Mesenteric fat pad (tissue), 1 donor: ENCODE results near the gene TMIE. TPM values are rescaled to one million over a fixed set of nuclear protein-coding genes. Genes with fewer than 3 reads are reported as not detected.
"Not testable (repeated sequence)": the region's sequence is repeated elsewhere in the genome, so short reads cannot be mapped to it uniquely, and the experiment has no call there.

Experiments
- DNase-seq: peaks from one replicate; pipeline ENCODE4 v3.0.0-alpha.2; 2020; ENCODE audit warnings: low spot score
- total RNA-seq: library from RNA; stranded (reverse); fragmentation: NEBNext Ultra II Directional; extraction: Animal tissue kit (Norgen Biotek cat#: 25700); gene quantifications from one replicate; pipeline ENCODE4 v1.2.1, GENCODE V29; 2021
- donor health status: DM: yes; HTN: yes; CAD: no.

TMIE gene
- total RNA-seq, 1 donor from 2014 or later: 0.19 TPM

DNA sequence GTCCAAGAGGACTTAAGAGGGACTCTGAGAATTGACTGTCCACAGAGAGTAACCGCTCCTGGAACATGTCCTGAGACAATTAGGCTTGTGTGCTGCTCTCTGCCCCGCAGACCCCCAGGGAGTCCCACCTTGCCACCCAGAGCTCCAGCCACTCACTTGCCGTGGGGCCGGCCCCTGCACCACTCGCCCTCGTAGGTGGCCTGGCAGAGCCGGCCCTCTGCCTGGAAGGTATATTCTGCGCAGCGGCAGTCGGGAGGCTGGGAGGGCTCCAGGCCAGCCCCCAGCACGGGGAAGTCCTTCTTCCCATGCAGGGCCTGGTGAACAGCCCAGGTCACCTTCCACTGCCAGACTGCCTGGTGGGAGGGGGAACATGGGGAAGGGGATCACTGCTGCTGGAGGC lies 18.2 kb upstream of the TMIE start:
- DNase-seq: no peak

DNA sequence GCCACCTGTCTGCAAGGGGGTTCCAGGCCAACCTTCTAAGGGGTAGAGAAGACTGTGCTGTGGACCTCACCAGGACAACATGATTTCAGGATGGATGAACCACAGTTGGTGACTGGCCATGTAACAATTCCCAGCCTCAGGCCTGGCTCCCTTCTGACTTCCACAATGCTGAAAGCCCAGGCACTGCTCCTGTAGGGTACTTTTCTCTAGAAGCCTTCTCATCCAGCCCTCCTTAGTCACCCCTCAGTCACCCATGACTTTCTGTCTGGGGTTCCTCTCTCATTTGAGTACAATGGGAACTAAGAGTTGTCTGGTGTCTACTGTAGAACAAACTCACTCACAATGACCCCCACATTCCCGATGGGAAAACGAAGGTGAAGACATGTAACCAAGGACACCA lies 16.3 kb upstream of the TMIE start:
- DNase-seq: no peak

DNA sequence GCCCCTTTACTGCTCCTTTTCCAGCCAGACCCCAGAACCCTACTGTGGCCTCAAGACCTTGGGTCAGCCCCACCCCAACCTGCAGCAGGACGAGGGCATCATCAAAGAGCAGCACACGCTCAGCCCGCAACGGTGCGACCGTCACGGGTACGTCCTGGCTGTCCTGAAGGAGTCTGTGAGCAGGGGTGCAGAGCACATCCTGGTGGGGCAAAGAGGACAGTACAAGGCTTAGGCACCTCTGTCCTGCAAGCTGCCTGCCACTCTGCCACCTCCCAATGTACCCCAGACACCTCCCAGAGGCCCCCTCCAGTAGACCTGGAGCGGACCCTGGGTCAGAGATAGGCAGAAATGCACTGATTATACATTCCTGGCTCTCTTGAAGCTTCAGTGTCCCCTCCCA lies 15.7 kb upstream of the TMIE start:
- DNase-seq: no peak

DNA sequence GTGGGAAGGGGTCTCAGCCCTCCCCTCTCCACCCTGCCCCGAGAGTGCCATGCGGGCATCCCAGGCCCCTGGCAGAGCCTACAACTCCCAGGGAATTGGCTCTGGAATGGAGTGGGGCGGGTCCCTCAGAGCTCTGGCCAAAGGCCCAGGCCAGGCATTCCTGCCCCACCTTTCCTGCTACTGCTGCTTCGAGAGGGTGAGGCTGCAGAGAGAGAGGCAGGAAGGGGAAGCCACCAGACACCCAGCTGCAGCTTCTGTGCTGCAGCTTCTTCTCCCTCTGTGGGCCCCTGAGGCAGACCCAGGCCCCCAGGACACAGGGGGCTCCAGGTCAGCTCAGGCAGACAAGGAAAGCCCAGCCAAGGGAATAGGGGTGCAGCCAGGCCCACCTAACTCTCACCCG lies 10.4 kb upstream of the TMIE start:
- no peak for DNase-seq

DNA sequence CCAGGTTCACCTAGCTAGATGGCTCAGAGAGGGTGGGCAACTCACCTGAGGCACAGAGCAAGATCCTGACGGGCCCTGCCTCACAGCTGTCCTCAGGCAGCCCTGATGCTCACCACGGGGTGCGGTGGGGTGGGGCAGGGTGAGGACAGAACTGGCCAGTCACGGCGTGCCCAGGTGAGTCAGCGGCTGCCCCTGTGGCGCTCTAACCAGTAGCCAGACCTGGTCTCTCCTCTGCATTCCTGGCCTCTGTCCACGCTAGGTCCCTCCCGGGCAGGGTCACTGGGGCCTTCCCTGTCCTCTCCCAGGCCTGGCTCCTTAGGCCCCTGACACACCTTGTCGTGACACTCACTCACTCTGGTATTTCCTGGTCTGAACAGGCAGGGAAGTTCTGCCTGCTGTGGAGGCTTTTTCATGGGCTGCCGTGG lies 8.6 kb upstream of the TMIE start:
- DNase-seq: no peak

DNA sequence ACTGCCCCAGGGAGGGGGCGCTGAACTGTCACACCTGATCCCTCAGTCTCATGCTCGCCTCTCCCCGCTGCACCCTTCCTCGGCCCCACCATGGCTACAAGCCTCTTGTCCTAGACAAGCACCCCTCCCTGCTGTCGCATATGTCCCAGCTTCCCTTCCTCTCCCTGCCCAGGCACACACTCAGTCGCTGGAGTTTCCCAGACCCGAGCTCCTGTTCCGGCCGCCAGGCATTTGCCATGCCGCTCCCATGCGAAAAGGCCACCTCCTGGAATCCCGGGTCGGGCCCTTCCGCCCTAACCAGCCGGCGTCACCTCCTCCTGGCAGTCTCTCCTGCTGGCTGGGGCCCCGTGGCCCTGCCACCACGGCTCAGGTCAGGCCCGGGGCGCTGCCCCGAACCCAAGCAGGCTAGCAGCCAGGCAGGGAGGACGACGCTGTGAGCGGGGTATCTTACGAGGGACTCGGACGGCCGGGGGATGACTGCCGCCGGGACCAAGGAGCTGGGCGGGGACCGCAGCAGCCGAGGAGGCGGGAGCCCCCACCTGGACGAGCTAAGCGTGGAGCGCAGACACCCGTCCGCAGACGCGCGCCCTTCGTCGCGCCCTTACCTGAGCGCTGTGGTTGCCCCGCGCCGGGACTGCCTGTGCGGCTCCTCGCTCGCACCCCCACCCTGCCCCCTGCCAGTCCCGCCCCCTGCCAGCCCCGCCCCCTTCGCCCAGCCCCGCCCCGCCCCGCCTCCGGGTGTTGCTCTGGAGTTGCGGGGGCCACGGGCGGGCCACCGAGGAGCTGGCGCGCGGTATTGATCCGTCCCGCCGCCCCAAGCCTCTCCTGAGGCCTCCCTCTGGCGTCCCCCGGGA lies 7.9 kb upstream of the TMIE start, which contains the start of gene ALS2CL:
TSS of gene ALS2CL (minus strand) at position 642 of the 854 bp plus-strand sequence. CDS start 4,239 bp downstream, outside the sequence.
- no peak for DNase-seq

DNA sequence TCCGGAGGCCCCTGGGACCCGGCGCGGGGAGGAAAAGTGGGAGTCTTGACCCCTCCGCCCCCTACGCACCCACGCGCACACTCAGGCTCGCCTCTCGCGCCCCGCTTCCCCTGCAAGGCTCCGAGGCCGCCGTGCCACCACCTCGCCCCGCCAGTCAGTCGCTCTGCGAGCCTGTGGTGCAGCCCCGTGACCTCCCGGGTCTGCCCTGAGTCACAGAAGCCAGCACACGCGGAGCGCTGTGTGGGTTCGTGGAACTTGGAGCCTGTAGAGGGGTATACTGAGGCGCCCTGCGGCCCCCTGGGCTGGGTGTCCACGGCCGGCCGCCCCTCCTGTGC lies 7.3 kb upstream of the TMIE start:
- no peak for DNase-seq

DNA sequence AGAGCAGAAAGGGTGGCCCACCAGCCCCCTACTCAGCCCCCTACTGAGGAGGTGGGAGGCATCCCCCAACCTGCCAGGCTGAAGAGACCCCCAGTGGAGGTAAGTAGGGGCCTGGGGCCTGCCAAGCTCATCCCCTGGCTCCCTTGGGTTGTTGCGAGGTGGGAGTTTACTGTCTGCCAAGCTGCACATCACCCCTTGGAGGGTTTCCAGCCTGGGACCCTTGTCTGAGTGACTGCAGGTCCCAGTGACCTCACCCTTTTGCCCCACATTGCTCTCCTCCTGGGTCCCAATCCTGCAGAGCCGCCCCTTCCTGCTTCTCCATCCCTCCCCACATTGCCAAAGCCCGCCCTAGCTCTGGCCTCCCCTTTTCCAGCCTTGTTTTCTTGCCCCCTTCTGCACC lies 6.7 kb upstream of the TMIE start:
- DNase-seq: no peak

DNA sequence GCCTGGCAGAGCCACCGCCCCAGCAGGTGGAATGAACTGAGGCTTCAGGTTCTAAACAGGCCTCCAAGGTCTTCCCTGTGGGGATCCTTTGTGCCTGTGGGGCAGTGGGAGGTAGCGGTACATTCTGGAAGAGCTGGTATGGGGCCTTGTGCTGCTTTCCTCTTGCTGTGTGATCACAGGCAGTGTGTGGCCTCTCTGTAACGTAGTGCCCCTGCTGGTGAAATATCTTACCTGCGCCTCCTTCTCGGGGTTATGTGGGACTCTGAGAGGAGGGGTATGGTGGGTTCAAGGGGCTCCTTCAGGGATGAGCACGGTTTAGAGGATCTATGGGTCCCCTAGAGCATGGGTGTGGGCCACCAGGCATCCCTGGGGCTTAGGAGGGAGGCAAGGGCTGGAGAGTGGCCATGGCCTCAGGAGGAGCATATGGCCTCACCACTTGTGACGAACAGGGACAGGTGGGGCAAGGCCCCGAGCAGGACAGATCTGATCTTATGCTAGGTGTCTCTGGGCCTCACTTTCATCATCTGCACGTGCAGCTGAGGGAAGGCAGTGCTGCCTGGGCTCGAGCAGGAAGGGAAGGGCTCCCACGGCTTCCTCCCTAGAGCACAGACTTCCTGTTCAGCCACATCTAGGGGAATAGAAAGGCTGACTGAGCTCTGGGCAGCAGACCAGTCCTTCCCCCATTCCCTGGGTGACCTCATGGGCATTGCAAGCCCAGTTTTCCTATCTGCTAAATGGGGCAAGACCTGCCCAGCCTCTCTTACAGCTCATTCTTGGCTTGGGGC lies 5.8 kb upstream of the TMIE start:
- DNase-seq: no peak

DNA sequence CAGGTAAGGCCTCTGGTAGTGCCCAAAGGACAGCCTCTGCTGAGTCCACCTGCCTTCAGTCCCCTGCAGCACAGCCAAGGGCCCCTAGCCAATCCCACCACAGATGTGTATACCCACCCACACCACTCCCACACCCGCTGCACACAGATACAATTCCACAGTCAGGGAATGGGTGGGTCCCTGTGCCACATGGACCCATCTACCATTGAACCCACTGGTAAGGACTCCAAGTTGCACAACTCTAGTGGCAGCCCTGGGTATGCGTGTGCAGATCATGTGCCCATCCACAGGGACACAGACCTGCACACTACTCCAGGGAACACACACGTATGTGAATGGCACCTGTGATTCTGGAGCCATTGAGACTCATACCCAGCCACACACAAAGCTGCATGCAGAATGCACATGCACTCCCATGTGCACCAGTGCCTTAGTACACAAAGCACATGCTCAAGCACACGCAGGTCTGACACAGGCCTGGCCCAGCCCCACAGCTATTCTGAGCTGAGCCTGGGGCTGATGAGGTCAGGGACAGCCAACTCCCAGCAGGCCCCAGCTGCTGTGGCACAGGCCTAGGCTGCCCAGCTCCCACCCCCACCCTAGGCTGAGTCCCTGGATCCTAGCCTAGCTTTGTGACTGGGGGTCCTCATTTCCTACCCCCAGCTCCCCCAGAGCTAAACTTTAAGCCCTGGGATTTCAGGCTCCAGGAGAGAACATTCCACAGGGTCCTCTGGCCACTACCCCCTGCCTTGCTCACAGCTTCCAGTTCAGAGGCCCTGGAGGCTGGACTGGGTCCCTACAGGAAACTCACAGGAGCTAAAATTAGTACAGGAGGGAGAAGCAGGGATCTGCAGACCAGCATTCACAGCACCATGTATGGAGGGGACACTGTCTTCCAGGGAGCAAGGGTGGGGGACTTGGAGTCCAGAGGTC lies 5.0 kb upstream of the TMIE start:
- DNase-seq: no peak

DNA sequence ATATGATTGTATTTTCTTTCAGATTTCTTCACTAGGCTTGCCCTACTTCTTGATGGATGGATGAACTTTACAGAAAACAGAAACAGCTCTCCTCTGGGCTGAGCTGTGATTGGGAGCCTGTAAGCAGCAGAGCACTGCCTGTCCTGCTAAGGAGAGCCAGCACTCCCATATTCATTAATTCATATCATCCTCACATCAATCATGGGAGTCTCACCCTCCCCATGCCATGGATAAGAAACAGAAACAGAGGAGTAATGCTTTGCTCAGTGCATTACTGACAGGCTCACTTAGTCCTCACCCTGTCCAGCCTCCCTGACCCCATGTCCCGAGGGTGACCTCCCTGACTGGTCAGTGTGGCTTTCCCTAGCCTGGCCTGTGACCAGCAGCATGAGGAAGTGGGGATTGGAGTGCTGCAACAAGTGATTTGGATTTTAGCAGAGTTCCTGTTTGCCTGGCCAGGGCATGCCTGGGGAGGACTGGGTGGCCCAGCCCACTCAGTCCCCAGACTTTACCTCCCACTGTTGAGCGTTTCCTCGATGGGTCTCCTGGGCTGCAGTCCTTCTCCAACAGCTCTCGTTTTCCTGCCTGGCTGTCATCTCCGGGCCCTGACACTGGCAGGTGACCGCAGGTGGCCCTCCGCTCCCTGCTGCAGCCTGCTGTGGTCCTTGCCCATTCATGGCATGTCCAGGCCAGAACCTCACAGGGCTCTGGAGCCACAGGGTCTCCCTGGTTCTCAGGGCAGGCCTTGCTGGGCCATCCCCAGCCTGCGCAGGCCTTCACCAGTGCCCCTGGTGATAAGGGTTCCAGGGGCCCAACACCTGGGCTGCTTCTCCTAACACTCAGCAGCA lies 1.3 kb upstream of the TMIE start:
- DNase-seq: no peak

DNA sequence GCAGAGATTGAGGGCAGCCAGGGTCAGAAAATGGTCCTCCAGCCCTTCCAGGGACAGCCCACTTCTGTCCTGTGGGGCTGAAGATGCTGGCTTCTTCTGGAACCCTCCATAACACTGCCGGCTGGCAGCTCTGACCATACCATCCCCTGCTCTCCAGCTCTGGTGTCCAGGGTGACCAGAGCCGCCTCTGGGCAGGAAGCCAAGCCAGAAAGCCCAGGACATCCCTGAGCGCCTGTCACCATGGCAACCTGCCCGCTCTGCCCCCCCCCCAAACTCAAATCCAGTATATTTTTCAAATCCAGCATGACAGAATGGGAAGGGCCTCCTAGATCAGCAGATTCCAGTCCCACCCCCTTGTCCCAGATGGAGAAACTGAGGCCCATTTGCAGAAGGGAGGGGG lies 420 bp upstream of the TMIE start:
- no peak for DNase-seq

DNA sequence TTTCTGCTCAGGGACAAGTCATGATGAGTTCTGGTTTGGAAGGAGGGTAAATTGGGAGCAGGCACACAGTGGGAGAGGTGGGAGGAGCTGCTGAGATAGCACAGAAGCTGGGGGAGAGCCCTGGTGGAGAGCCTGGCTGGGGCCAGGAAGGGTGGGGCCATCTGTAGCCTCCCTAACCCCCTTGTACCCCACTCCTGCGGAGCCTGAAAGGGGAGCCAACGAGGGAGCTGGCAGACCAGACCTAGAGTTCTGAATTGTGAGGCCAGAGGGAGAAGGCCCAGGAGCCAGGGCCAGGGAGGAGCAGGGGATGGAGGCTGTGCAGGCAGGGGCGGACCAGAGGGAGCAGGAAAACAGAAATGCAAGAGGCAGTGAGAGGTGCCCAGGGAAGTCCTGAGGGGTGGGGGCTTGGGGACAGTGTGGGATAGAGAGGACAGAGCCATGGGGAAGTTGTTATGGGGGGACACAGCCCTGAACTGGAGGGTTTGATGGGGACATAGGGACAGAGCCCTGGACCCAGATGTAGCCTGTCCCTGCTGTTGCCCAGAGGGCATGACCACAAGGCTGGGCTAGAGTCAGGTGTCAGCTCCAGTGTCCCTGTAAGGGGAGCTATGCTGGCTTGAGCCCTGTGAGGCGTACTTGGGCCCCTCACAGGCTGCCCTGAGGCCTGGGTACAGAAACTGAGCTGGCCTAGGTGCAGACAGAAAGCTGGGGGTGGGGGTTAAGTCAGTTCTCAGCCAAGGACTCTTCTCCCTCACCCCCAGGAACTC lies 1.2 kb downstream of the TMIE start:
- no peak for DNase-seq

DNA sequence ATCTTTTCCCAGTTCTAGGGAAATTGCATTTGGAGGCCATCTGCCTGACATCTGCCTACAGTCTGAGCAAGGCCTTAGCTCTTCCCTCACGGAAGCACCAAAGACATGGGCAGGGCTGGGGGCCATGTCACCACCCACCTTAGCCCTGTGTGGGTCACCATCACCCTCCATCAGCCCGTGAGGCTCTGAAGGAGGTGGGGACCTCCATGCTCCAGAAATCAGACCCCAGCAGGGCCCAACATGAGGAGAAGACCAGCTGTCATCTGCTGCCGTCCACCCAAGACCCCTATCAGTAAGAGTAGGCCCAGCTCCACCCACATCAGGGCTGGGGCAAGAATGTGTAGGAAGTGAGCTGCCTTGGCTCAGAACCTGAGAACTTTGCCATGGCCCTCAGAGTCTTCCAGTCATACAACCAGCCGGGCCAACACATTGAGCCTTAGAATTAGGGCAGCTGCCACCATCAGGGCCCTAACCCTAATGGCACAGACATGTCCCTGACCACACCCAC lies 1.9 kb downstream of the TMIE start:
- DNase-seq: no peak

DNA sequence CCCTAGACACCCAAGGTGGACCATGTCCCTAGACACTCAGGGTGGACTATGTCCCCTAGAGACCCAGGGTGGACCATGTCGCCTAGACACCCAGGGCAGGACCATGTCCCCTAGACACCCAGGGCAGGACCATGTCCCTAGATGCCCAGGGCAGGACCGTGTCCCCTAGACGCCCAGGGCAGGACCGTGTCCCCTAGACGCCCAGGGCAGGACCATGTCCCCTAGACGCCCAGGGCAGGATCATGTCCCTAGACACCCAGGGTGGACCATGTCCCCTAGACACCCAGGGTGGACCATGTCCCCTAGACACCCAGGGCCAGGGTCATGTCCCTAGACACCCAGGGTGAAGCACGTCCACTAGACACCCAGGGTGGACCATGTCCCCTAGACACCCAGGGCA lies 3.2 kb downstream of the TMIE start:
- not testable (repeated sequence) for DNase-seq

DNA sequence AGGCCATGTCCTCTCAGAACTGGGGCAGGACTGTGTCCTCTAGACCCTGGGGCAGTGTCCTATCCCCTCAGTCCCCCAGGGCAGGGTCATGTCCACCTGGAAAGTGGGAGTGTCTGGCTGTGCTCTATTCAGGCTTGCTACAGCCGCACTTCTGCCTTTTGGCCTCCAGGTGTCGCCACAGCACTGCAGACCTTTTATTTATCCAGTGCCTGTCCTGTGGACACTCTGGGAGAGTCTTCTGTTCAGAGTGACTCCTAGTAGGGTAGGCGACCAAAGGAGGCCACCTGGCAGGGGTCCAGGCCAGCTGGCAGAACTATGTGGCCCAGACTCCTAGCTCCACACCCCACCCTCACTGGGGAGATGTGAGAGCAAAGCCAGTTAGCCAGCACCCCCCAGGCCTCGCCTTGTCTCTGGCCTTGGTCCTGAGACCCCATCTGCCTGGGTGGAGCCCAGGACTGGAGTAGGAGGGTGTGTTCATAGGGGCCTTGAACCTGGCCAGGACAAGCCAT lies 3.9 kb downstream of the TMIE start:
- DNase-seq: no peak

DNA sequence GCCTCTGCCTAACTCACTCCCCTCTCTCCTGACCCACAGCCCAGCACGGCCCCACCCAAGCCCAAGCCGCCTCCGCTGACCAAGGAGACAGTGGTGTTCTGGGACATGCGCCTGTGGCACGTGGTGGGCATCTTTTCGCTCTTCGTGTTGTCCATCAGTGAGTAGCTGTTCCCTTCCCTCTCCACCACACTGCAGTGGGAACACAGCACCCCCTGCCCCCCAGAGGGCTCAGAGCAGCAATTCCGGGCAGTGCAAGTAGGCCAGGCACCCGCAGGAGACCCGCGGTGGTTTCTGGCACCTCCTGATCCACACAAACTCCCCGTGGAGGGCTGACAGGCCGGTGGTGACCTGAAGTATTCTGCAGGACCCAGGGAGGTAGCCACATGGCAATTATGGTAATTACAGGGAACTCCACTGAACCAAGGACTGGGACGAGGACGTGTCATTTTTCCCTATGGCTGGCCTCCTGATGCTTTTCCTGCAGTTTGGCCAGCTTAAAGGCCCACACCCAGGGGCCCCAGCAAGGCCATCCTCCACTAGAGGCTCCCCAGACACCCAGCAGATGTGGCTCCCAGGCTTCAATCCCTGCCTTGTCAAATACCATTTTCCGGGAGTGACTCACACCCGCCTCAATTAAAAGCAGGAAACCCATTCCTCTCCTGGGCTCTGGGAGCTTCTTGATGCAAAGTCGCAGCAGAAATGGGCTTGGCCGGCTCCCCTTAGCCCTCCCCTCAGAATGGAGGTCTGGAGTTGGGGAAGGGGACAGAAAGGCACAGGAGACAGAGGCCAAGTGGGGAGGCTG lies 4.8 kb downstream of the TMIE start:
- no peak for DNase-seq

DNA sequence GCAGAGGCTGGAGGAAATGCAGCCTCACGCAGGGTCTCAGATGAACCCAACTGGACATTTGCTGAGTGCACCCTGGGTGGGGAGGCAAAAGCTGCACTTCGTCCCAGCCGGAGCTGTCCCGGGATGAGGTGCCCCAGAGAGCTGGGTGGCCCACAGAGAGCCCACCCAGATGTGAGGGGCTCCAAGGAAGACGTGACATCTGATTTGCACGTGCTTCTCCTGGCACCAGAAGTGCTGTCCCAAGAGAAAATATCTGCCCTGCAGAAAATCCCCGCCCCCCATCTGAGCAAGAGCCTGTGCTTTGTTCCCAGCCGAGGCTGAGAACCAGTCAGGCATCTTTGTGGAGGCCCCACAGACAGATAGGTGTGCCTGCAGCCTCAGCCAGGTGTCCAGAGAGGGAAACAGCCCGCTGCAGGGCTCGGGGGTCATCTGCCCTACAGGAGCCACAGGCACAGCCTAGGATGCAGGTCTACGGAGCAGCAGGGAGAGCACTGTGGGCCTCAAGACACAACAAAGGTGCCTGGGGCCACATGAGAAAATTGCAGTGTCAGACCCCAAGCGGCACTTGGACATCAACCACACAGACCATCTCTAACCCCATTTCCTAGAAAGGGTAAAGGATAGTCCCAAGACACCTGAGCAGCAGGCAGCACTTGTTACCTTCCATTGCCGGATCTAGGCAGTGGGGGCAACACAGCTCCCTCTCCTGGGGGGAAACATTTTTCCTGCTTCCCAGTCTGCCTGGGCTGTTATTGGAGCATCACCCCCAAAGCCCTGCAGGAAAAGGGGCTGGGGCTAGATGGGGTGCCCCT lies 5.8 kb downstream of the TMIE start:
- DNase-seq: no peak
